GM23248 (cell line): ENCODE data around the gene SLC2A1.

Experiments
- EZH2 ChIP-seq: fragments of 200-600 bp; sonication (generic); IDR thresholded peaks from 2 replicates; pipeline ENCODE4 v1.6.1; 2018; ENCODE audit warnings: antibody characterized with exemption, mild to moderate bottlenecking; ENCODE audit not compliant: insufficient read depth, poor library complexity, severe bottlenecking
- EZH2phosphoT487 ChIP-seq: fragments of 200-600 bp; sonication (generic); IDR thresholded peaks from 2 replicates; pipeline ENCODE4 v1.6.1; 2018; ENCODE audit warnings: antibody characterized with exemption, moderate library complexity, mild to moderate bottlenecking, low read depth; ENCODE audit not compliant: insufficient read depth

- TF ChIP-seq EZH2 (no peak), EZH2phosphoT487 (no peak)
Observed at GRCh38 chr1:42964044-42964812, 5.6 kb upstream of the SLC2A1 start.
